Heart right ventricle (tissue), 12 donors: Measurements from ENCODE around the gene TRIM50. TPM values are rescaled to one million over a fixed set of nuclear protein-coding genes. Genes with fewer than 3 reads are reported as not detected.

Experiments
- polyA plus RNA-seq, 2 donors: library from polyadenylated mRNA; stranded (reverse); fragments of 200-250 nt; gene quantifications; one replicate each; pipeline ENCODE4 v1.2.3, GENCODE V29; 2013
- total RNA-seq, 10 donors: library from RNA; stranded (reverse); fragmentation: NEBNext Ultra II Directional in 3 of 10; extraction: Animal tissue kit (Norgen Biotek cat#: 25700) in 3 of 10; gene quantifications; one replicate each; pipeline versions ENCODE4 v1.2.1 to v1.2.4, GENCODE V29; 2021 to 2023
- donor health status: ischemic (EF 13 %, LVEDD 7.1; RV severe dilation, severe dysfunction).
- donor health status: healthy with polysubstance abuse.
- donor health status: DM: no; HTN: yes; CAD: no.
- donor health status: DM: no; HTN: no; CAD: no.
- donor health status: ischemic (EF 25% LVEDD 6.9; RV normal size, moderate dysfunction).
- donor health status: ischemic (EF 25% LVEDD 5.7; RV mildly dilated, moderate dysfunction).
- donor health status: healthy.
- donor health status: nonischemic (EF 11% LVEDD 7.7; RV severe dilation, severe dysfunction).
- donor health status: DM: yes; HTN: yes; CAD: no.
- donor health status: PGD.
- donor health status: ischemic (EF 29% LVEDD 5.4; RV normal size, mild dysfunction).
- donor health status: nonischemic (EF 23%, LVEDD 6.1; RV moderate dilation, normal function).

The TRIM50 gene
- total and polyA plus RNA-seq, 12 donors: 0.04 to 0.62 (median 0.24) TPM; not detected in 4

Other genes with a start within 250 kb of the TRIM50 start
- gene SPDYE9, start 242.0 kb downstream of the TRIM50 start, total RNA-seq: not detected
- gene SPDYE9, start 242.0 kb downstream of the TRIM50 start, polyA plus RNA-seq: not detected
- 10 to 100 TPM; 11.2 to 17.5 (median 14.2) TPM for gene NSUN5, start 19.3 kb downstream of the TRIM50 start, total RNA-seq
- 10 to 100 TPM; 17.2 to 36.8 TPM for gene NSUN5, start 19.3 kb downstream of the TRIM50 start, polyA plus RNA-seq
- gene FKBP6, start 79 bp upstream of the TRIM50 start, total RNA-seq: not detected
- not detected for gene FKBP6, start 79 bp upstream of the TRIM50 start, polyA plus RNA-seq
- gene FZD9, start 105.7 kb upstream of the TRIM50 start, total RNA-seq: under 1 TPM in 5 of 10 donors, not detected in 5; 0.13 to 0.41 (median 0.15) TPM
- under 1 TPM; 0.15 to 0.45 TPM for gene FZD9, start 105.7 kb upstream of the TRIM50 start, polyA plus RNA-seq
- 10 to 100 TPM; 34.0 to 49.9 (median 41.5) TPM for gene BAZ1B, start 194.2 kb upstream of the TRIM50 start, total RNA-seq
- gene BAZ1B, start 194.2 kb upstream of the TRIM50 start, polyA plus RNA-seq: 10 to 100 TPM; 11.7 to 17.2 TPM
- gene BCL7B, start 229.6 kb upstream of the TRIM50 start, total RNA-seq: 10 to 100 TPM; 65.1 to 85.8 (median 73.9) TPM
- gene BCL7B, start 229.6 kb upstream of the TRIM50 start, polyA plus RNA-seq: 10 to 100 TPM; 64.9 to 65.5 TPM